DMS53 (cell line): Measurements from ENCODE around the gene PMEL.

Experiments used
- DNase-seq: peaks from one replicate; lab custom pipeline; 2025; lab: John Stamatoyannopoulos, UW

PMEL gene

DNA sequence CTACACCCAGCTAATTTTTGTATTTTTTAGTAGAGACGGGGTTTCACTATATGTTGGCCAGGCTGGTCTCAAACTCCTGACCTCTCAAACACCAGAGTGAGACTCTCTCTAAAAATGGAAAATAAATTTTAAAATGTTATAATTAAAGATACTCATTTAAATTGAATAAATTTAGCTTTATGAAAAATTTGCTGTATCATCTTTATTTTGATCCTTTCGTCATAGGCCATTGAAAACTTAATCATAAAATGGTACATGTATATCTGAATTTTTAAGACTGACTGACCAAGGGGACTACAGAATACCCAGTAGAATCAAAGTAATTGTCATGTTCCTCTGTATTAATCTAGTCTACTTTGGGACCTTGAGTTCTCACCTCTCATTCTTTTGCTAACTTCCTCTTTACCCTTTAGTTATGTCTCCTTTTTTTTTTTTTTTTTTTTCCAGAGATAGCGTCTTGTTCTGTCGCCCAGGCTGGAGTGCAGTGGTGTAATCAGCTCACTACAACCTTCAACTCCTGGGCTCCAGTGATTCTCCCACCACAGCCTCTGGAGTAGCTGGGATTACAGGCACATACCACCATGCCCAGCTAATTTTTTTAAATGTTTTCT is 17.5 kb upstream of the PMEL start:
- no peak for DNase-seq

GRCh38 chr12:55982319-55982936 is 16.6 kb upstream of the PMEL start:
- peak; percentile 16 for DNase-seq

GRCh38 chr12:55981882-55982281 is 16.0 kb upstream of the PMEL start:
- peak; percentile 38 for DNase-seq

DNA sequence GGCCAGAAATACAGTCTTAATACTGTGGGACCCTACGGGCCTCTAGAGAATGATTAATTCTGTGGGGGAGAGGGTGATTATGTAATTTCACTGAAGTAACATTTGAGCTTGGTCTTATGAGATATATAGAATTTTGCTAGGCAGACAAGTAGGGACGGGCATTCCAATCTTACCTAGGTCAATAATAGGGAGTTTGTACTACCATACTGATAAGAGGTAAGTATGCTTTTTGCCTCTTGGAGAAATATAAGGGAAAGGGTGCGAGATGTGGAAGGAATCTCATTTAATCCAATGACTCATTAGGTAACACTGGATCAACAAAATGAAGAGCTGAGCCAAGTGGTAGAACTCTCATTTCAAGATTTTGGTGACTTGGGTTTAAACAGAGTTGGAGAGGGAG is 13.2 kb upstream of the PMEL start:
- DNase-seq: no peak

GRCh38 chr12:55978393-55978792 is 12.6 kb upstream of the PMEL start:
- DNase-seq: no peak

DNA sequence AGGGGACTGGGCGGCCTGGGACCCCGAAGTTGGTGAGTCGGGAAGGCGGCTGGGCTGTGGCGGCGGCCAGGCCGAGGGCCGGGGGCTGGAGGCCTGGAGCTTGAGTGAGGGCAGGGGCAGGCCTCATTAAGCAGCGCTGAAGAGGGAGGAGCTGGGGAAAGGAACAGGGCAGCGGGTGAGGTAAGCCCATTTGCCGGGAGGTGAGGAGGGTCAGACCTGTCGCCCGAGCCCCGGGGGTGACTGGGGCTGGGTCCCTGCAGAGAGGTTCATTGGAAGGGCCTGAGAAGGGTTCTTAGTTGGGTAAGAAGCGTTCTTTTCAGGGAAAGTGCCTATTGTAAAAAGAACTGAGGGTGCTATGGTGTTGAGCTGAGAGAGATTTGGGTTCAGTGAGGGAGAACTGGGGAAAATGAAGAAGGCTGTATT is 8.5 kb upstream of the PMEL start:
- peak; percentile 81 for DNase-seq

GRCh38 chr12:55973599-55974307 is 7.9 kb upstream of the PMEL start, which contains the start of gene RAB5B:
TSS of gene RAB5B (plus strand) at chr12:55974078. CDS start at chr12:55986961, 12,883 bp downstream.
- peak; percentile 100 for DNase-seq

GRCh38 chr12:55972911-55973598 is 7.2 kb upstream of the PMEL start:
- peak; percentile 72 for DNase-seq

DNA sequence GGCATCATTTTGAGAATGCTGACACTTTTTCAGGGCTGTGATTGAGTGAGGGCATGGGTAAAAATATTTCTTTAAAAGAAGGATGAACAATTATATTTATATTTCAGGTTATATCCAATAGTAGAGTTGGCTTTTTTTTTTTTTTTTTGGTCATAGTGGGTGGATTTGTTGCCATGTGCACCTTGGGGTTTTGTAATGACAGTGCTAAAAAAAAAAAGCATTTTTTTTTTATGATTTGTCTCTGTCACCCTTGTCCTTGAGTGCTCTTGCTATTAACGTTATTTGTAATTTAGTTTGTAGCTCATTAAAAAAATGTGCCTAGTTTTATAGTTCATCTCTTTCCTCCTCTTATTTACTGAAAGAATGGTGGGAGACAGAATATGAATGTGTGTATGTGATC is 6.6 kb upstream of the PMEL start:
- DNase-seq: no peak

DNA sequence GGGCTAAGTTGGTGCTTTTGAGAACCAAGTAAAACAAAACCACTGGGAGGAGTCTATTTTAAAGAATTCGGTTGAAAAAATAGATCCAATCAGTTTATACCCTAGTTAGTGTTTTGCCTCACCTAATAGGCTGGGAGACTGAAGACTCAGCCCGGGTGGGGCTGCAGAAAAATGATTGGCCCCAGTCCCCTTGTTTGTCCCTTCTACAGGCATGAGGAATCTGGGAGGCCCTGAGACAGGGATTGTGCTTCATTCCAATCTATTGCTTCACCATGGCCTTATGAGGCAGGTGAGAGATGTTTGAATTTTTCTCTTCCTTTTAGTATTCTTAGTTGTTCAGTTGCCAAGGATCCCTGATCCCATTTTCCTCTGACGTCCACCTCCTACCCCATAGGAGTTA is 6.2 kb upstream of the PMEL start:
- no peak for DNase-seq

GRCh38 chr12:55970775-55971174 is 4.9 kb upstream of the PMEL start:
- no peak for DNase-seq

DNA sequence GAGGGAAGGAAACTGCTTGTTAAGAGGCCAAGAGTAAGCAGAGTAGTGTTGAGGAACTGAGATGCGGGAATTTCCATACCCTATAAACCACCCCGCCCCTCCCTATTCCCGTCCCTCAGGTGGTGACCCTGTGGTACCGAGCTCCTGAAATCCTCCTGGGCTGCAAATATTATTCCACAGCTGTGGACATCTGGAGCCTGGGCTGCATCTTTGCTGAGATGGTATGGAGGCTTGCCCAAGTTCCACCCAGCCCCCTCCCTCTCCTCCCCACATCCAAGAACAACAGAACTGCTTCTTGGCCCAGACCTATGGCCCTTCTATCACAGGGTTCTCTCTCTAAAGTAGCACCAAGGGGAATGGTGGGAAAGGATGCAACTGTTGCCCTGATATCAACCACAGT is 3.5 kb upstream of the PMEL start:
- no peak for DNase-seq

- DNase-seq: peak; percentile 91
These were observed 803 bp upstream of the PMEL start, which contains the start of gene CDK2 for GRCh38 chr12:55966408-55967281. TSS of gene CDK2 (plus strand) at chr12:55966830. CDS start at chr12:55967009, 179 bp downstream.

DNA sequence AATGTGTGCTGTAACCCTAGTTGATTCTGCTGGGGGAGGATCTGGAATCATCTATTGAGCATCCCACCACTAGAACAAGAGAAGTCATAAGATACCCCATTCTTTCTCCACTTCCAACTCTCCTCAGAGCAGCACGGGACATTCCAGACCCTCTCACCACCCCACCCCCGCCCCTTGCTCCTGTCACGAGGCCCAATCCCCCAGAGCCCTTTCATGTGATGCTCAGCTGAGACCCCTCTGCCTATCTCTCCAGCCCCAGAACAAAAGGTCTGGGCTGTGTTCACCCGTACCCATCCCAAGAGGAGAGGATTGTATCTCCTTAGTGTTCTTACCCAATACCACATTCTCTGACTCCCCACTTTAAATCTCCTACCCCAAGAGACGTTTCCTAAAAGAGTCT is 602 bp downstream of the PMEL start:
- DNase-seq: no peak

- DNase-seq: no peak
These were observed 2.1 kb downstream of the PMEL start for GRCh38 chr12:55963760-55964159.

GRCh38 chr12:55957106-55957859 is 8.6 kb downstream of the PMEL start:
- no peak for DNase-seq

DNA sequence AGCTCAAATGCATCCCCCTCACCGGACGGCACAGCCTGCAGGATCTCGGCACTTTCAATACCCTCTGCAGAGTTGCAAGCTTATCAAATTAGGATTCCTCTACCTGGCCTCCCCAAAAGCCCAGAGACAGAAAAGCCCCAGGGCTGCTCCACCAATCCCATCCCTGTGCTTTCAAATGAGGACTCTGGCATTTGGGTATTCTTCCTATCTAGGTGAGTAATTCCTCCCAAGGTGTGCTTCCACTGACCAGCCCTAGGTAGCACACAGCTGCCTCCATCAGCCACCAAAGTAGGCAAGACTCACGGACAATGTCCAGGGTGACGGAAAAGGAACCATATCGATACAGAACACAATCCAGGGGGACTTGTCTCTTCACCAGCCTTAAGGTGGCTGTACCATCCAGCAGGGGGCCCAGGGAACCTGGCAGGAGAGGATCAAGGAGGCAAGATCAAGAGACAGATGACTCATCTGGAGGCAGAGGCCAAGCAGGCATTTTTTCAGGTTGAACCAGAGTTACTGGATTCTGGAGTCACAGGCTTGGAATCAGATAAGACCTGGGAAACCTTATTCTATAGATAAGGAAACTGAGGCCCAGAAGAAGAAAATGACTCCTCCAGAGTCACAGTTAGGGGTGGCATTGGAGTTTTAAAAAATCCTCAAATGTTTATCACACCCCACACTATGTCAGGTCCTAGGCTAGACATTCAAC is 9.9 kb downstream of the PMEL start:
- DNase-seq: peak; percentile 73

- DNase-seq: no peak
These were observed 10.5 kb downstream of the PMEL start for GRCh38 chr12:55955344-55955743.

GRCh38 chr12:55946553-55946952 is 19.3 kb downstream of the PMEL start:
- DNase-seq: no peak

DNA sequence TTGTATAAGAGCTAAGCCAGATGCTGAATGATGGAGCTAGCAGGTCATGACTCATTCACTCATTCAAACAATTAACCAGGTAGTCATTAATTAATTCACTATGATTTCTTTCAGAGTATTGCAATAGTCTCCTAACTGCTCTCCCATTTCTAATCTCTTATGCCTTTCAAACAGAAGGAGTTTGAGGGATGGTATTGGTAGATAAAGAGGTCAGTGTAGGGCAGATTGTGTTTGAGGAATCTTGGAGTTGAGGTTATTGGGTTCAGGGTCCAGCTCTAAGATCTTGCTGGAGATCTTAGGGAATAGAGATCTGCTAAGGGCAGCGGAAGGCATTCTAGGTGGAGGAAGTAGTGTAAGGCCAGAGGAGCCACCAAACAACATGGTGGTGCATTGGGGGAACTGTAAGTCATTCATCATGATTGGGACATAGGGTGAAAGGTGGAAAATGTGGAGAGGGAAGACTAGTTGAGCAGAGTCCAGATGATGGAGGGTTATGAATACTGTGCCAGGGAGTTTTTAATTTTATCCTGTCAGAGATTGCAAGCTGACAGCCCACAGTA is 23.2 kb downstream of the PMEL start:
- DNase-seq: no peak
